Mononuclear cell (primary cell): ENCODE data around the gene BANK1. TPM values are rescaled to one million over a fixed set of nuclear protein-coding genes. Genes with fewer than 3 reads are reported as not detected.

Experiments
- H3K27me3 ChIP-seq: 2 replicates; pipeline ENCODE4 v1.6.0; 2011; ENCODE audit warnings: low read length, control low read depth; ENCODE audit not compliant: insufficient read depth
- H3K4me1 ChIP-seq: 2 replicates; pipeline ENCODE4 v1.5.1; 2011; ENCODE audit warnings: mild to moderate bottlenecking, low read length, control low read depth; ENCODE audit not compliant: insufficient read depth
- H3K4me3 ChIP-seq: 2 replicates; pipeline ENCODE4 v1.5.1; 2011; ENCODE audit warnings: mild to moderate bottlenecking, low read length, moderate library complexity
- H3K9me3 ChIP-seq: 2 replicates; pipeline ENCODE4 v1.5.1; 2011; ENCODE audit warnings: low read depth, mild to moderate bottlenecking, control low read depth, low read length
- total RNA-seq: library from RNA; depleted of rRNA; stranded (reverse); fragments of >200 nt; gene quantifications from one replicate; pipeline ENCODE4 v1.2.3, GENCODE V29; 2012

Gene BANK1
- total RNA-seq, 1 donor: 31.7 TPM

DNA sequence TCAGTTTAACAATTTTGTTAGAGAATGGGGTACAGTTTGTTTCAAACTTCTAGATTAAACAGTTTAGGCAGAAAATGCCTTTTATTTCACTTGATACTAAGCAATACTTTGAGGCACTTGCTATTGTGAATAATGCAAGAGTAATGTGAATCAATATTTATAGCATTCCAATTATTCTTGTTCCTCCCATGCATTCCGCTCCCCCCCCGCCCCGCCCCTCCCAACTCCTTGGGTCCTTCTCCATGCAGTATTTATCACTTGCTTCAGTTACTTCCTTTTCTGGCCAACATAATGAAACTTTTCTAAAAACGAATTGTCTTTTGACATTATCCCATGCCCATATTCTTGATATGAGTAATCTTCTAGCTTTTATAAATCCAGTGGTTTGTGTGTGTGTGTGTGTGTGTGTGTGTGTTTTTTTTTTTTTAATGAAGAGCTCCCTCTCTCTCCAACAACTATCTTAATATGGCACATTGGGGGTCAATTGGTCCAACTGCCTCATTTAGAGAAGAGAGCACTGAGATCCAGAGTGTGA, 1.6 kb downstream of the BANK1 start:
- Histone ChIP-seq H3K4me1 (peaks cover 10% of the 10 kb centered on the region), H3K9me3 (no peaks in the 10 kb centered on the region), H3K4me3 (peak overlapping the region; percentile 62), H3K27me3 (no peaks in the 10 kb centered on the region)

DNA sequence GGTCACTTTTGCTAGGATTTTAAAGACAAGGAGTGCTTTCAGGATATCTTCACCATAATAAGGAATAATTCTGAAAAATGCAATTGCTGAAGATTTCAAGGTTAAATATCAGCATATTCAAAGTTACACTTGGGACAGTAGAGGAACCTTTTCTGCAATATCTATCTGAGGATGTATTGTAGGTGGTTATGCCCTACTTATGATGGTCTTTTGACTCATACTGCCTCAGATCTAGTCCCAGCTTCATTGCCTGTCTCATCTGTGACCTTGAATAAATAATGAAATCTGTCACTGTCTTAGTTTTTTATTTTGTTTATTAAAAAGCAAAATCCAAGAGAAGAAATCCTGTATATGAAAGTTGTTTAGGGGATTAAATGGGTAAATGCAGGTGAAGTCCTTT, 2.9 kb downstream of the BANK1 start:
- Histone ChIP-seq H3K27me3 (no peaks in the 10 kb centered on the region), H3K4me1 (peaks cover 10% of the 10 kb centered on the region), H3K4me3 (peak overlapping the region; percentile 17), H3K9me3 (no peaks in the 10 kb centered on the region)

DNA sequence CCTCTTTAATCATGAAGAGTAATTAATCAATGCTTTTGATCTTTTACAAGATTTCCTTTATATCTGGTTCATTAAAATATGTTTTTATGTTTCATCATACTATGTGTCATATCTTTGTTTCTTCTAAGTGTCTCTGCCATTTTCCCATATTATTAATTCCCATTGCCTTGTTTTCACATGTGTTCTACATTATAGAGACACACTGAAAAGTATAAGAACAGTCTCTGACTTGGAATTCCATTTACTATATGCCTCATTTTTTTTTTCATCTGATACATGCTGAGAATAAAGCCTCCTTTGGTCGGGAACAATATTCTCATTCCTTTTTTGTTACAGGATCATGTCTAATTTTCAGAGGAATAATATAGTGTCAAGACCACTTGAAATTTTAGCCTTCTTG, 4.3 kb downstream of the BANK1 start:
- H3K4me3 ChIP-seq: no peak overlapping the region
- no peaks in the 10 kb centered on the region for H3K27me3 ChIP-seq
- H3K4me1 ChIP-seq: peaks cover 10% of the 10 kb centered on the region
- H3K9me3 ChIP-seq: no peaks in the 10 kb centered on the region

DNA sequence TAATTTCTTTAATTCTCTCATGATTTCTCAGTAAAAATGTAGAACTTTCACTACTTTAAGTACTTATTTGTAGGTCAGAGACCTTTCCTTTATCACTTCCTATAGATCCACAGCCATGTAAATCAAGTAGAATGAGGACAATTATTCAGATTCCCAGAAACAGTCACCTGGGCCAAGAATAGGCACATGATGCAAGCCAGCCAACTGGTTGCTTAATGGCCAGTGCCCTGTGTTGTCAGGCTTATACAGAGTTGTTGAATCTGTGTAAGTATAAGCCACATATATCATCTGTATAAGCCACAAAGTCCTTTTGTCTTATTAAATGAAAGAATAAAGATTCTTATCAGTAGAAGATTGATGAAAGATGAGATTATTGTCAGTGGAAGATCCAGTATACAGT, 5.2 kb downstream of the BANK1 start:
- no peaks in the 10 kb centered on the region for H3K9me3 ChIP-seq
- no peaks in the 10 kb centered on the region for H3K27me3 ChIP-seq
- H3K4me3 ChIP-seq: no peak overlapping the region
- H3K4me1 ChIP-seq: peaks cover 6% of the 10 kb centered on the region

DNA sequence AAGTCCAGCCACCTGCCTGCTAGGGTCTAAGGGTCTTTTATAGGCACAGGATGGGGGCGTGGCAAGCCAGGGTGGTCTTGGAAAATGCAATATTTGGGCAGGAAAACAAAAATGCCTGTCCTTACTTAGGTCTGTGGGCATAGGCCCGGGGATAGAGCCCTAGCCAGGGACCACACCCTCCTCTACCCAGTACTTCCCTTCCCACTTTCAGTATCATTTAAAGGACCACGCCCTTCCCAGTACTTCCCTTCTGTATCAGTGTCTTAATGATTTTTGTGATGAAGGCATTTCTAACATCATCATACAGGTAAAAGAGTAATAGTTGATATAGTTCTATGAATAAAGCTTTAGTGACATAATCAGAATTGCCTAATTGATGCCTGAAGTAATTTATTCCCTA, 11.4 kb downstream of the BANK1 start:
- Histone ChIP-seq H3K9me3 (no peaks in the 10 kb centered on the region), H3K4me3 (no peak overlapping the region), H3K4me1 (peaks cover 7% of the 10 kb centered on the region), H3K27me3 (no peaks in the 10 kb centered on the region)

DNA sequence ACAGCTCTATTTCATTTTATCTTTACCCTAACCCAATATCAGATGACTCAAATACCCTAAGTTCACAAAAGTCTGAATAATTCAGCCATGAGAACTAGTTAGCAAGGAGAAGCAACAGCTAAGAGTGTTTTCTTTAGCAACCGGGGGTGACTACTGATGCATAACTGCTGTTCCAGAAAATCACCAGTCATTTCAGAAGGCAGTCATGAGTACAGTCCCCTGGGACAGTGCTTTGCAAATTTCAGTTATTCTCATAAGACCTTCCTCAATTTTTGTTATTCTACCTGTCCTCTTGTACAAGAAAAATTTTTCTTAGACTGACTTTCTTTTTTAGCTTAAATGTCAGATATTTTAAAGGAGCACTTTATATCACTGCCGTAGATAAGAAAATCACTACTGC, 16.4 kb downstream of the BANK1 start:
- Histone ChIP-seq H3K4me1 (peaks cover 1% of the 10 kb centered on the region), H3K4me3 (no peak overlapping the region), H3K9me3 (no peaks in the 10 kb centered on the region), H3K27me3 (no peaks in the 10 kb centered on the region)

DNA sequence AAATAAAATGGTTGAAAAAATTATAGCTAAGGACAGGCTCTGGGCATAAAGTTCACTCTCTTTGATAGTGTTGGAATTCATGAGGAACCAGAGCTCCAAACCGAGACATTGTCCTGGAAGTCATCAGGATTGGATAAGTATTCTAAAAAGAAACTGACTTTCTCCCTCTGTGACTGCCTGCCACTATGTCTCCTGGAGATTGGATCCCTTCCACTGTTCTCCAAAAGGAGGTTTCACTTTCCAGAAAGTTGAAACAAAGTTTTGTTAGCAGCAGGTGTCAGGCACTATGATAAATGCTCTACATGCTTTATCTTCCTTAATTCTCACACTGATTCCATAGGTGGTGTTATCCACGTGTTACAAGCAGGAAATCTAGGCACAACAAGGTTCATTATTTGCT, 16.8 kb downstream of the BANK1 start:
- Histone ChIP-seq H3K4me1 (no peaks in the 10 kb centered on the region), H3K27me3 (no peaks in the 10 kb centered on the region), H3K9me3 (no peaks in the 10 kb centered on the region), H3K4me3 (no peak overlapping the region)

DNA sequence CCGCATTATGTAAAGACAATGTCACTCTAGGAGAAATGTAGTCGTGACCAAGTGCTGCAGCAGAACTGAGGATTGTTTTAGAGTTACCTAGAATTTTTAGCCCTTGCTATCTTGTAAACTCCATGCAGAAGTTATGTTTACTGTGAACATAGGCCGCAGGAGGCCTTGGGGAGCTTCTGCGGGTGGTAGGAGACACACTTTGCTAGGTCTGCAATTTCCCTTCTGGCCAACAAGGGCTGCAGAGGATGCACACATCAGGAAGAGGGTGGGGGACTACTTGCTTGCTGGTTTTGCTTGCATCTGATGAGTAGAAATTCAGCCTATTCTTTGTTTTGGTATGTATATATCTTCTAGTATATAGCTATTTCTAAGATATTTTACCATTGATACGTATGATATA, 23.1 kb downstream of the BANK1 start:
- Histone ChIP-seq H3K4me3 (no peak overlapping the region), H3K27me3 (no peaks in the 10 kb centered on the region), H3K4me1 (no peaks in the 10 kb centered on the region), H3K9me3 (no peaks in the 10 kb centered on the region)

DNA sequence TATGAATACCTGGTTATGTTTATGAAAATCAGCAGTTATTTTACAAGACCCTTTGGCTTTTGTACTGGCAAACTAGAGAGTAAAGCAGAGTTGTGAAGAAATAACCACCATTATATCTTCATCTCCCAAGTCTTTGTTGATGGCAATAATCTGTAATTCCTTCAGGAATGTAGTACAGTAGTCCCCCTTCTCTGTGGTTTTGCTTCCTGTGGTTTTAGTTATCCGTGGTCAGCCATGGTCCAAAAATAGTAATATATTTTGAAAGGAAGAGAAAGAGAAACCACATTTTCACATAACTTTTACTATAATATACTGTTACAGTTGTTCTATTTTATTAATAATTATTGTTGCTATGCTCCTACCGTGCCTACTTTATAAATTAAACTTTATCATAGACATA, 27.8 kb downstream of the BANK1 start:
- no peaks in the 10 kb centered on the region for H3K4me1 ChIP-seq
- H3K27me3 ChIP-seq: no peaks in the 10 kb centered on the region
- H3K4me3 ChIP-seq: no peak overlapping the region
- no peaks in the 10 kb centered on the region for H3K9me3 ChIP-seq

DNA sequence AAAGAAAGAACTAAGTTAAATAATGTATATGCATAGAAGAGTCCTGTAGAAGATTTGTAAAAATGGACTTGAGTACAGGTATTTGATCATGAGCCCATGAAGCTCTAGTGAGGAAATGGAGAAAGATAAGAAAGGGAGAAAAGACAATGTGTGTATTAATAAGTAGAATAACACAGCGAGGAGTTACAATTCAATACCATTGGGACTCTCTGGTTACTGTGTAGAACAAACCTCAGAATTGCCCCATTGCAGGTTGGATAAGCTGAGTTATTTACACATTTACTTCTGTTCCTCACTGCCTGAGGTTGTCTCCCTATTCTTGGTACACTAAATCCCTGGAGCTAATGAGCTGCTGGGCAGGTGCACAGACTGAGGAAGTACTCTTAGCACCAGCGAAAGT, 33.3 kb downstream of the BANK1 start:
- Histone ChIP-seq H3K9me3 (no peaks in the 10 kb centered on the region), H3K4me3 (no peak overlapping the region), H3K4me1 (no peaks in the 10 kb centered on the region), H3K27me3 (no peaks in the 10 kb centered on the region)

DNA sequence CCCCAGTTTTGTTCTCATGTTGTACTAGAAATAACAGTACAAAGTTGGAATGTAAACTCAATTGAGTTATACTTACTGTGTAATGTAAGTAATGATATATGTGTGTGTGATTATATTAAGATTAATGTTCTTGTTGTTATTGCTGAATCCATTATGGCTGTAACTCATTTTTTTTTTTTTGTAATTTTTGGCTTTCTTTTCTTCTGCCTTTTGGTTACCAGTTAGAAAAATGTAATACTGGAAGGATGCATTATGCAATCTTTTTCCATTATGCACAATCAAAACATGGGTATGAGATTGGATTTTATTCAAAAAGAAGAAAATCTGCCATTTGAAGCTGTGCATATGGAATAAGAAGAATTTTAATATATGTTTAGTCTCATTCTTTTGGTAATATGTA, 34.0 kb downstream of the BANK1 start:
- Histone ChIP-seq H3K27me3 (no peaks in the 10 kb centered on the region), H3K4me3 (no peak overlapping the region), H3K4me1 (no peaks in the 10 kb centered on the region), H3K9me3 (no peaks in the 10 kb centered on the region)

DNA sequence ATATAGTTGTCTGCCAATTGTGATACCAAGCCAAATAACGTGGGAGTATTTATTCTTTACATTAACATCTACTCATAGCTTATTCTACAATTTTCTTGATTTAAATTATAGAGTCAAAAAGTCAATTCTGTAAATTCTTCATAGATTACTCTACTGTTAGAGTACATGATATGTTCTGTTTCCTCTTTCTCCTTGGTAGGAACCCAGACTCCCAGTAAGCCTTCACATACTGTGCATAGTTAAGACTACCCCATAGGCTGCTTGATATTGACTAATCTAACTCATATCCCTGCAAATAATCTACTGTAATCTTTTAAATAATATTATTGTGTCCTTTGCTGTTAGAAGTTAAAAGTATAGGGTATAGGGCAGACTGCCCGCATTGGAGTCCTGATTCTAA, 35.4 kb downstream of the BANK1 start:
- Histone ChIP-seq H3K4me3 (no peak overlapping the region), H3K4me1 (peaks cover under 1% of the 10 kb centered on the region), H3K9me3 (no peaks in the 10 kb centered on the region), H3K27me3 (no peaks in the 10 kb centered on the region)

DNA sequence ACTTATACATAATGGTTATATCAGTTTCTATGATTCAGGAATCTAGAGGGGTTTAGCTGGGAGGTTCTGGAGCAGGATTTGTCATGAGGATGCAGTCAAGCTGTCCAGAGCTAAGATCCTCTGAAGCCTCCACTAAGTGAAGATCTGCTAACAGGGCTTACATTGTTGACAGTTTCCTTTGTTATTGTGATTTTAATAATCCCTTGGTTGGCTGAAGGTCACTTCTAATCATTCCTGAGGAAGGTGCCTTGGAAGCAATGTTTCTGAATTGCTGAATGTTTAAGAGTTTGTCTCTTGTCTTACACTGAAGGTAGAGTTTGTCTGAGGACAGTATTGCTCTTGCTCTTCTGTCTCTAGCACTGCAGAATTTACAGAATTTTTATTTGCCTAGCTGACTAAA, 41.3 kb downstream of the BANK1 start:
- peaks cover 20% of the 10 kb centered on the region for H3K4me1 ChIP-seq
- no peaks in the 10 kb centered on the region for H3K27me3 ChIP-seq
- H3K4me3 ChIP-seq: no peak overlapping the region
- H3K9me3 ChIP-seq: no peaks in the 10 kb centered on the region

DNA sequence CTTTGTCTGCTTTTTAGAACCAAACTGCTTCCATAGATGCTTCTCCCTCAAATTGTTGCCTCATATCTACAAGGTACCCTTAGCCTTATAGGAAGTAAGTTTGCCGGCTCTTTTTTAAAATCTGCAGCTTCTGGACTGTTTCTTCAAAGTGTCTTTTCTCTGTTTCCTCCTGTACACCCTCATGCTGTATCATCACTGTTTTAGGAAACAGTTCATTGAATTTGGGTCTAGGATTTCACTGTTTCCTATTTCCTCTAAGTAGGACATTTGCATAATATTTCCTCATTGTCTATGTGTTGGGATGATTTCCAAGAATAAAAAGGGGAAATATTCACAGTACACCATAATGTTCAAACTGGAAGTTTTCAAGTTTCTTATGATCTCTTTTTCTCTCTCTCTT, 43.0 kb downstream of the BANK1 start:
- Histone ChIP-seq H3K4me1 (peaks cover 20% of the 10 kb centered on the region), H3K4me3 (no peak overlapping the region), H3K27me3 (no peaks in the 10 kb centered on the region), H3K9me3 (no peaks in the 10 kb centered on the region)

DNA sequence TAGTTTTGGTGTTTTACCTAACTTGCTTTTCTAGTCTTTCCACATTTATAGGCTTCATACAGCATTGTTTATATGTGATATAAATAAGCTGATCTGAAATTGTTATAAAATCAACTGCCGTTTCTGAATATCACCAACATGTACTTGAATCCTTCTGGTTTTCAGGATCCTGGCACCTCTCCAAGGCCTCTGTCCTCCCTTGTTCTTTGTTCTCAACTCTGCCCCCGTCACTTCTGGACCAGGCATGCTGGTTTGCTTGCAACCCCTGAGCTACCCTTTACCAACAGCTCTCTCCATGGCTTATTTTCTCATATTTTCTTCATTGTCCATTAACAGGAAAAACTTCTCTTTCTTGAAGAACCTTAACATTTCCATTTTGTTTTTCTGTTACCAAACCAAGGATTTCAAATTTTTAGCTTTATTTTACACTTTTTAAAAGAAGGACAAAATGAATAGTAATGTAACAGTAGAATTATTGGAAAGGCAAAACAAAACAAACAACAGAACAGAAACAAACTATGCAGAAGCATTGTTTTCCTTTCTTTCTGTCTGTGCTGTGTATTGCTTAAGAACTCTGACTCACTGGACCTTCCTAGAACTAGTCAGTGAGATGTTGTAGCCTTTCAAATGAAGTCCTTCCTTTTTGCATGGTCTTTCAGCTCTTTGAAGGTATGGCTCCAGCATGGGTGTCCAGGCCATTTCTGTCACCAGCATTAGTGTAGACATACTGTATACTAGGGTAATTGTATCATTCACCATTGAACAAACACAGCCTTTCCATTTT, 44.8 kb downstream of the BANK1 start:
- no peak overlapping the region for H3K4me3 ChIP-seq
- H3K9me3 ChIP-seq: no peaks in the 10 kb centered on the region
- H3K4me1 ChIP-seq: peaks cover 20% of the 10 kb centered on the region
- no peaks in the 10 kb centered on the region for H3K27me3 ChIP-seq

DNA sequence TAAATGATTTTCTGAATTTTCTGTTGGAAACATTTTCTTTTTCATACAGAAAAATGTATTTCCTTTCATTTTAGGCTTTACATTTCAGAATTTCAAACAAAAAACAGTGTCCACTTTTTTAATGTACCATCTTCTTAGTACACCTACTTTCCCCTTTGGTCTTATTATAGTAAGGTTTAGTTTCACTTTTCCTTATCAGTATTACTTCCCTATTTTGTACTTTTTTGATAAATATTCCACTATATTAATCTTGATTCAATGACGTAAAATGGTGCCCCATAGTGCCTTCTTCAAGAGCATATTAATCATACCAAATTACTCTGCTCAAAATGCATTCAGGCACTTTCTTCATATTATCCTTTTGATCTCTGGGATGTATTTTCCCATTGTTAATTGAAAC, 52.5 kb downstream of the BANK1 start:
- no peaks in the 10 kb centered on the region for H3K9me3 ChIP-seq

More for the DNA sequence above, 52.5 kb downstream of the BANK1 start:
- H3K4me3 ChIP-seq: no peak overlapping the region
- H3K4me1 ChIP-seq: no peaks in the 10 kb centered on the region
- H3K27me3 ChIP-seq: no peaks in the 10 kb centered on the region
